HG02970 (cell line): ENCODE results near the gene SIX3.

ENCODE experiments used
- ATAC-seq: cut with Tn5 transposase; IDR thresholded peaks from one replicate; pipeline ENCODE4 v1.9.1; 2021; ENCODE audit warnings: mild to moderate bottlenecking, moderate library complexity, moderate number of reproducible peaks; ENCODE audit not compliant: unreplicated experiment, low FRiP score

Gene SIX3

DNA sequence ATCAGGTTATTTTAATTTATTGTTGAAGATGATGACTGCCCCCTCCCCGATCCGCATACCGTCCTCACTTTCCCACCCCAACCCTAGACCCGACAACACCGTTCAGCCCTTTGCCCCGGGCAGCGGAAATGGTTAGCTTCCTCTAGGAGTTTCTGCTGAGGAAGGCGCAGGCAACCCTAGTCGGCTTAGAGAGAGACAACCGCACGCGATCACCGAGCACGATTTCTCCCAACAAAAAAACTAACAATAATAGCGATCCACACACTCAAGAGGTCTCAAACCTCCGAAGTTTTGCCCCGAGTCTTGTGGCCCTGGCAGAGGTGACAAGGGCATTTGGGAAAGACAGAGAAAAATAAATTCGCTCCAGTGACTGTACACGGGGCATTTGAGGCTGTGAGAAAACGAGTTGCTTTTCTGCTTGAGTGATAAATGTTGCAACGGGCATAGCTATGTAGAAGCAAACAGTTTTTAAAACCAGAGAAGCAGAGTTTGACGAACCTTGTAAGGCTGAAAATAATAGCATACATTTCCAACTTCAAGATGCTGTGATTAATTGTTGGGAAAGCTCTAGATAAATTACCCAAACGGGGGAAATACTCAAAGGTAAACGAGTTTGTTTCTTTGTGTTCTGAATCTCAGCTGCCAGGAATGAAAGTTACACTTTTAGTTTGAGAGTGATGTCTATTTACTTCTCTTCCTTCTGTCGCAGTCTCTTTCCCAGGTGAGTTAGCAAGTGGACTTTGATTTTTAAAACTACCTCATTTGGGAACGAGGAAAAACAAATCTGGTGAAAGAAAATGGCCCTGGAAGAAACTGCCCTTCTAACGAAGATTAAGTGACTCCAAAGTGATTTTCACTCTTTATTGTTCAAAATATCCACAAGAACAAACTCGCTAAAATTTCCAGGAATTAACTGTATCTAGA is 11.0 kb upstream of the SIX3 start:
- no peak for ATAC-seq

DNA sequence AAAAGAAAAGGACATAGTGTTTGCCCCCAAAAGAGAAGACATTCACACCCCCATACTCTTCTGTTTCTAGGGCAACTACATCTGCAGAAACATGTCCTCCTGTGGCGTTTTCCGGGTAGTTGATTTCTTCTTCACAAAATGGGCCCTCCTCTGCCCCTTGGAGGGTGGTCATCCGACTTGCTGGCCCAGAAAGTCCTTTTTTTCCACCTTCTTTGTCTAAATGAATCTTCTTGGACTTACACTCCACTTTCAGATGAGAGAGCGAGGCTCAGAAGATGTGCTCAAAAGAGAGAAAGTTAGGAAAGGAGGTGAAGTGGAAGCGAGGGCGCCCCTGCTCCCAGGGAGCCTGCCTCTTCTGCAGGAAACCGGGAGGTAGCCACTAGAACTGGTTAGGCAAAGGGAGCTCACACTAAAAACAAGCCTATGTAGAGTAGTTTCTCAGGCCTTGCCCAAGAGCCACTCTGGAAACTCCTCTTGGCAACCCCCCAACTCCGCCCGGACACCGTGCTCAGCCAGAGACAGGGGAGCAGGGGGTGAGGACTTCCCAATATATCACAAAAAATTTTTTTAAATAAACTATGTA is 10.2 kb upstream of the SIX3 start:
- no peak for ATAC-seq

DNA sequence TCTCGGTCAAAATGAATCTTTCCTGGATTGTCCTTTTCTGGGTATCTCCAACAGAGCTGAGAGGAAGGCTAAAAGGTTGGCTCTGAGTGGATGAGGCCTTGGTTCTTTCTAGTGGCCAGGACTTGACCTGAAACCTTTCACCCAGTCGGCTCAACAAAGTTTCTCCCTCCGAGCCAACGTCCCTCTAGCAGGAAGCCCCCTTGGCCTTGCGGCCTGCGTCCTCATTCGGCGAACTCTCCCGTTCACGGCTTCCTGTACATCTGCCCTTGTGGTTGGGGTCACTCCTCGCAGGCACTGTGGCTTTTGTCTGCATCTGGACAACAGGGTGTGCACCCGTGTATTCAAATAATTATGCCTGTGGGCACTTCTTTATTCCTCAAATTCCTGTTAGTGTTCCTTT is 9.4 kb upstream of the SIX3 start:
- no peak for ATAC-seq

DNA sequence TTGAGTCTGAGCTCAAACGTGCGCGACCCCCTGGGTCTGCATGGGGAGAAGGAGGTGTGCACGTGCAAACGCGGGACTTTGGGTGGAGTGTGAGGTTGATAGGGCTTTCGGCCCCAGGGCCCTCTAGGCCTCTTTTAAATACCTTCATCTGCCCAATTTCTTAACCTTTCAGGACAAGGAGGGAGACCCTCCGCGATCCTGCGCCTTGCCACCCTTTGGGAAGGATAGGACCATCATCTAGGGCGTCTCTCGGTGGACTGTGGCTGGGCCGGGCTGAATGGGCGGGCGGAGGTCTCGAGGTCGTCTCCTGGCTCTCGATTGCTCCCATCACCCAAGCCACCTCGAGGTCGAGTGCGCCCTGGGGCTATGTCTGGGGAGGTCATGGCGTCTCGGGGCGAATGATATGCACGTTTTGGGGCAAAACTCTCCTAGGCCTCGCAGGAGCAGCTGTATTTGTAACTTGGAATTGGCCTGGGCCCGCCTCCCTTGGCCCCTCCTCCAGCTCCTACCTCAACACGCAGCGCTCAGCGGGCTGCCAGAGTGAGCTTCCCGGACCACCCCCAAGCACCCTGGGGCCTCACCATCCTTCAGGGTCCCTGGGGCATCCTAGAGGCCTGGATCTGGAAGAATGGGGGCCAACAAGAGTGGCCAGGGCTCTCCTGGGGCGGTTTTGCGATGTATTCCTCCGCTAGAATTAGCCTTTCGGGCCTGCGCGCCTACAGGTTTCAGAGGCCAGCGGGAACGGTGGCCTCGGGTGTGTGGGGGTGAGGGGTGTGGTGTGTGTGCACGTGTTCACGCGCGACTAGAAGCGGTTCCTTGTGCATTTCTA is 8.7 kb upstream of the SIX3 start:
- ATAC-seq: no peak

DNA sequence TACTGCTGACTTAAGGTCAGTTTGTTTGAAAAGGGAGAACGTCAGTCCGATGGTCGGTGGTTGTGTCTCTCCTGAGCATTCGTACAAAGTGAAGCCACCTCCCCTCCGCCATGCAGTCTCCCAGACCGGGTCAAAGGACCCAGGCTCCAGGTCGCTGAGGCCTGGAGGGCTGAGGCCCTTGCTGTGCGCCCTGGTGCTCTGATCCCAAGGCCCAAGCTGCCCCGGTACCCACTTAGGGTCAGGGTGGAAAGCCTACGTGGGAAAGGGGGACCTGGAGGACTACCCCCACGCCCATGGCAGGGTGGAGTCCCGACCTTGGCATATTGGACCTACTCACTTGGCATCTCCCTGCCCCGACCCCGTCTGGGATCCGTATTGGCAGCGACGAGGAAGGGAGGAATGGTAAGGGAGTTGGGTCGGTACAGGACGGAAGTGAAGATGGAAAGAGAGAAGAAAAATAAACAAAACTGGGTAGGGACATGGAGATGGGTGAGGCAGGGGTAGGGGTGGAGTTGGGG is 8.0 kb upstream of the SIX3 start:
- ATAC-seq: no peak

DNA sequence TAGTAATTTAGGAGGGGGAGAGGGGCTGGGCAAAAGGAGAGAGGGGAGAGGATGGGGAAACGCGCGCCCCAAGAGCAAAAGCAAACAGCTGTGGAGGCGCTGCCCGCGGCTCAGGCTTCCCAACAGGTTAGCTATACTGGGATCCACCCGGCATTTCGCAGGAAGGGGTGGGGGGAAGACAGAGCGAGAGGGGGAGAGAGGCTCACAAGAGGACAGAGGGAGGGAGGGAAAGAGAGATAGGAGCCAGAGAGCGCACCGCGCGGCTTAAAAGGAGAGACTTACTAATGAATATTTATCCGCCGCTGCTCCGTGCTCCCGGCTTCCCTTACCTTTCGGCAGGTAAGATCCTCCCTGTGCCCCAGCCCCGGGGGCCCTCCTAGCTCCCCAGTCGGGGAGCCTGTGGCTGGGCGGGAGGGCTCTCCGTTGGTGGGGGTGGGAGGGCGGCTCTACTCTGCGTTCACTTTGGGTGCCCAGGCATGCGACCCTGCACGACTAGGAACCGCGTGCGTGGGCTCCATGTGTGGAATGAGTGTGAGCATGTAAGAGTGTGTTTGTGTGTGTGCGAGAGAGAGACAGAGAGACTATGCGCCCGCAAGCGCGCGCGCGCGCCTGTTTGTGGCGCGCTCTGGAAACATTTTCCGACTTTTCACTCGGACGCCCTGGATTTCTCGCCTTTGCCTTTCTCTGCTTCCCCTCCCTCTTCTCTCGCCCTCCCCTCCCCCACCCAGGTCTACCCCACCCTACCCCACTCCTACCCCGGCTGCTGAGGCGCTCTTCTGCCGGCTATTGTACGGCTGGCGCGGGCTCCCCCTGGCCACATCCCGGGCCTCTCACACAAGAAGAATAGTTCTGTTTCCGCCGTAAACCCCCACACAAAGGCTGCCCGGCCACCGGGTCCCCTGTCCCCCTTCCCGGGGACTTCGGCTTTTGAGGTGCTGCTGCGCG is 7.2 kb upstream of the SIX3 start:
- ATAC-seq: no peak

DNA sequence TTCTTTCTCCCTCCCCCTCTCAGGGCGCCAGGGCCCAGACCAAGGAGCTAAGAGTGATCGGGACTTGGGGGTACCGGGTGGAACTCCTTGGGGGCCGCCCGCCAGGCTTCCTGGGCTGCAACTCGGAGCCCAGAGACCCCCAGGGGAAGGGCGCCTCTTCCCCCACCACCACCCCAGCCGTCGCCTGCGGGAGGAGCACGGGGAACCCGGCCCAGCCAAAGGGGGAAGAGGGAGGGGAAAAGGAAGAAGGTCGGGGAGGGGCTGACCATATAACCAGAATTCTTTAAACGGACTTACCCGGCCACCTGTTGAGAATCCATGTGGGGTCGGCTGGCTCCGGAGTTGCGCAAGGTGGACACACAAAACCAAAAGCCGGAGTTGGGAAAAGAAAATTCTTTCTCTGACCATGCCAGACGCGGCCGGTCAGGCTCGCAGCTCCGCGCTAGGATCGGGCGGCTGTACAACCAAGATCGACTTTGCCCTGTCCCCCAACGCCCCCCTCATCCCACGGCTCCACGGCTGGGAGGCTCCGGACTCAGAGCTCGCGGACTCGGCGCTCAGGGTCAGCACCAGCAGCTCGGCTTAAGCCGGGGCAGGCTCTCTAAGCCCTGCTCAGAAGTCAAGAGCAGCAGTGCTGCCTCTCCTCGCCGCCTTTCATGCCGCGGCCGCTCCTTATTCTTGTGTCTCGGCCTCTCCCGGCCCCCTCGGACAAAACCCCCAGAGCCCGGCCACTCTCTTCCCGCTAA is 6.3 kb upstream of the SIX3 start:
- ATAC-seq: no peak

DNA sequence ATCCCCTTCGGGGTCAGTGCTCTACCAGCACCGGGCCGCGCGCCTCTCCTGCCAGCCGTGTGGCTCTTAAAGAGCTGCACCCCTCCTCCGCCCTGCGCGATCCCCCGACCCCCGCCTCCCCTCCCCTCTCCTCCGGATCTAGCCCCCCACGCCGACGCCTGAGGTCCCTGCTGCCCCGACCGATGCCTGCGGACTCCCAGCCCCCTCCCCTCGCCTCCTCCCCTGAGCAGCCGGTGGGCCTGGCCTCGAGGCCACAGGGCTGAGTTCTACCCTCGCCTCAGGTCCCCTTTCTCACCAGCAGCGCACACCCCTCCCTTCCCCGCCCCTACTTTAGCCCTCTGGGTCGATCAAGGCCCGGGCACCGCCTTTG is 5.8 kb upstream of the SIX3 start:
- ATAC-seq: no peak

DNA sequence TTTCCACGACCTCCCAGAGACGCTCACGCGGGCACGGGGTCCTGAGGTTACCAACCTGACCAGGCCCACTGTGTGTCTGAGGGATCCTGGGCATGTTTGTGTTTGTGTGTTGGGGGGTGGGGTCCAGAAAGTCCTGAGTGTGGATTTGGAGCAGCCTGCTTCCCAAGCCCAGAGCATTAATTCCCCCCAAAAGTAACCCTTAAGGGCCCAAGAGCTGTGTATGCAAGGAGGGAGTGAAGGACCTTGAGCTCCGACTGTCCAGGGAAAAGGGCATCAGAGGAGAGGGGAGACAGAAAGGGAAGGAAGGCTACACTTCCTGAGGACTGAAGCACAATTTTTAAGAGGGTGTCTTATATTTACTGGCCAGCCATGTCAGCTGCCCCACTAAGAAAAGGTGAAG is 5.2 kb upstream of the SIX3 start:
- ATAC-seq: no peak

DNA sequence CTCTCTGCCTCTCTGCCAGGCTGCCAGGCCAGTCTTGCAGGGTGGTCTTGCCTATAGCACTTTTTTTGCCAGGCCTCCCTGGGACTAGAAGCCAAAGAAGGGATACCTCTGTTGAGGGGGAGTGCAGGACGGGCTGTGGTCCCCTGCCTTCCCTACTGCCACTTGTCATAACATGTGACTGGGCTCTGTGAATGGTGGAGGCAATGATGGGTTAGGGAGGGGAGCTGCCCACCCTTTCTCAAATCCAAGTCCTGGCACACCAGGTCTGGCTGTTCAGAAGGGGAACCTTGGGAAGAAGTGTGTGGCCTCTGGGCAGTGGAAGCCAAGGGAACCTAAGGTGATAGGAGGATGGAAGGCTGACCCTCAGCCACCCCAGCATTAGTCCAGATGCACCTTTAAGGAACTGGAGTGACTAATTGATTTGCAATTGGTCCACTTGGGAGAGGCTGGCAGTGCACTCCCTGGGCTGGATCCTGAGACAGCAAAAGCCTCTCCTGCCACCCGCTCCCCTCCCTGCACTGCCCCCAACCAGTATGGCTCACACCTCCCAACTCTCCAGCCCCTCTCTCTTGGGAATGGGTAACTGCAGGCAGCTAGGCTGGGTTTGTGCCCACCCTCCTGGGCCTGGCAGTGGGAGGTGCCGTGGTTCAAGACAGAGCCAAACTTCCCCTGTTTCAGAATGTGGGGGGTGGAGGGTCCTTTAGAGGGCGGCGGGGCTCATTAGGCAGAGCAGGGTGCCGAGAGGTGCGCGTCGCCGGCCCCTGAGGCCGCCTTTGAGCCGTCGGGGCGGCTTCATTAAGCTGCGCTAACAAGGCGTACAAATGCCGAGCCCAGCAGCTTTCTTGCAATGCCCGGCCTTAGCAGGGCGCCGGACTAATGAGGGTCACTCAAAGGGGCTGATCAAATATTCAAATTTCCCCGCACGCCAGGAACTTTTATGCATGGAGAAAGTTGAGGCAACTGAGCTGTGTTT is 4.5 kb upstream of the SIX3 start:
- no peak for ATAC-seq

DNA sequence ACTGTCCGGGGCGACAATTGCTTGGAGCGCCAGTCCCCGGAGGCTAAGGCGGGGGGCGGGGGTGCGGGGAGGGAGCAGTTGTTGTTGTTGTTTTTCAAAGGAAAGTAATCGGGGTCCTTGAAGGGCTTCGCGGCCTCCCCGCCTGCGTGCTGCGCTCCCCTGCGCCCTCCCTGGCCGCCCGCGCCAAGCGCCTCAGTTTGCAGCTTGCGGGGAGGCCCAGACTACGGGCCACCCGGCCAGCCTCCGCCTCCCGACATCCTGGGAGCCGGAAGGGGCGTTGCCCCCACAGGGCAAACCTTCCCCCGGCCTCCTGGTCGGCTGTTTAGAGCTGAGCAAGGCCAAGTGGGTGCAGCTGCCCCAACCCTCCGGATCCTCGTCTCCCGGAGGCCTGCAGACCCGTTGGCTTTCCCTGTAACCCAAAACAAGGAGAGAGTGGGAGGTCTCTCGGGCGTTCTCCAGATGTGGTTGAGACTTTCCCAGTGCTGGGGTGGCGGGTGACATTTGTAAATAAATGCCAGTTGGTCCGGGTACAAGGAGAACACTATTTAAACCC is 3.7 kb upstream of the SIX3 start:
- ATAC-seq: no peak

DNA sequence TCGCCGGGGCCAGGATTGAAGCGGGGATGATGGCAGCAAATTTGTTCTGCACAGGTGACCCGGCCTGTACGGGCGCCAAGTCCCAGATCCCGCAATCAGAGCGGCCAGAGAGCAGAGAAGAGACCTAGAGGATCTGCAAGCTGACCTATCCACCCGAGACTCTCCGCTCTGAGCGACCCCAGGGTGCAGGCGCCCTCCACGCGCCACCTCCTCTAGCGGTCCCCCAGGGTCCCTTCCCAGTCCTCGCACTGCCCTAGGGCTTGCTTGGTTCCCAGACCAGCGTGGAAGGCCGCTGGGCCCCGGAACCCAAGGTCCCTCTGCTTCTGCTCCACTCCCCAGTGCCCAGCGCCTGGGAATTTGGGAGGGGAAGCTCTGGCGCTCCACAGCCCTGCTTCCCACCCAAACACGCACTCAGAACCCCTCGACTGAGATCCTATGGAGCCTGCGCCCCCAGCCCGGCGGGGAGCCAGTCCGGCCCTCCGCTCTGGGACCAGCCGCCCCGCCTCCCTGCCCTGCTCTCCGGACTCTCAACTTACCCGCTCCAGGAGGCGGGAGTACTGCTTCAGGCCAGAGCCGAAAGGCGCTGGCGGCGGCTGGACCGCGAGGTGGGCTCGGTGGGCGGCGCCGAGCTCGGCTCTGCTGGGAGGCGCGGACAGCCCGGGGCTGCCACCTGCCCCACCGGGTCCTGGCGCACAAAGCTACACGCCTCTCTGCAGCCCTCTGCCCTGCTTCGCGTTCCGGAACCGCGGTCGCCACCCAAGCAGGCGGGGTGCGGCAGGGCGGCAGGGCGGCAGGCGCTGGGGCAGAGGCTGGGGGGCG is 3.0 kb upstream of the SIX3 start:
- ATAC-seq: no peak

DNA sequence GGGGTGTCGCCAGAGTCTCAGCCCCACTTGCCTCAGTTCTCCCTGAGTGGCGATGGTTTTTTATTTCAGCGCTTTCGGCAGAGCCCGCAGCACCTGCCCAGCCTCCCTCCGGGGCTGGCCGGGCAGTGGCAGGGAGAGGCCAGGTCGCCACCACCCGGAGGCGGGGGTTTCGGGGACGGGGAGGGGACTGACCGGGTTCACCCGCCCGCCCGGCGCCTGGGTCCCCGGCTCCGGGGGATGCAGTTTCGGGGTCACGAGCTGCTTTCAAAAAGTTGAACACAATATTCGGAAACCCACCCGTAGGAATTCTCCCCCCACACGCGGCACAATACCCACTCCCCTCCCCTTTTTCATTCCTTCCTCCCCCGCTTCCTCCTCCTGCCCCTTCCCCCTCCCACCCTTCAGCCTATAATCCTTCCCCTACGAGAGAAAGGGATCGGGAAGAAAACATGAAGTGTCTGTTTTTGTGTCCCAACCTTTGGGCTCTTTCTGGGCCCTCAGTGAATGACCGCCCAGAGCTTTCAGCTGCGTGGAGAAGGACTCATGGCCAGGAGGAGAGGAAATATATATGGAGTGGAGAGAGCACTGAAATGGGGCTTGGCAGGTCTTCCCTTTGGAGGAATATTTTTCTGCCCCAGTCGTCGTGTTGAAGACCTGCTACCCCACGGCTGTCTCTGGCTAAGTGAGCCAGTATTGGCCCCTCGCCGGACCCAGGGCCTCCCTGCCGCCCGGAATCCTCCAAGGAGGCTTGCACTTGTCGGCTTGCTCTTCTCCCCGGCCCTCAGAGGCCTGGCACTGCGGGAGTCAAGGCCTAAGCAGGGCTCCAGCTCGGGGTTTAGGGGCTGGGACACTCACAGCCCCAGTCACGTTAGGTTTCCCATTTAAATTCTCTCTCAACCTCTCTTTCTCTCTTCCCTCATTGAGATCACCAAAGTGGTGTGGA is 2.1 kb upstream of the SIX3 start:
- no peak for ATAC-seq

DNA sequence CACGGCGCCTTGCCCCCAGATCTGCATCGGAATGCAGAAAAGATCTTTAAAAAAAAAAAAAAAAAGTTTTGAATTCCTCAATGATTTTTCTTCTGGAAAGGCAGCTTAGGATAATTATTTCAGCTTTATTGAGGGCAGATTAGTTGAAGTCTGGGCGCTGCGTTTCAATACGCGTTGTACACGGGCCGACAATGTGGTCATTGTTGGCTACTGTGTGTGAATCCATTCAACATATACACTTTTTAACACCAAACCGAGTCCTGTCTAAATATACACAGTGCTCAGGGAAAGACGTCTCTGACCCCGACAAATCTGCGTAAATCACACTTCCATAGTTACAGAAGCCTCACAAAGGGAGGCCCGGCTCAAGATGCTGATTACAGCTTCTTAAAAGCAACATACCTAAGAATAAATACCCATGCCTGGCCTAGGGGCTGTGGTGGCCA is 1.4 kb upstream of the SIX3 start:
- ATAC-seq: no peak

DNA sequence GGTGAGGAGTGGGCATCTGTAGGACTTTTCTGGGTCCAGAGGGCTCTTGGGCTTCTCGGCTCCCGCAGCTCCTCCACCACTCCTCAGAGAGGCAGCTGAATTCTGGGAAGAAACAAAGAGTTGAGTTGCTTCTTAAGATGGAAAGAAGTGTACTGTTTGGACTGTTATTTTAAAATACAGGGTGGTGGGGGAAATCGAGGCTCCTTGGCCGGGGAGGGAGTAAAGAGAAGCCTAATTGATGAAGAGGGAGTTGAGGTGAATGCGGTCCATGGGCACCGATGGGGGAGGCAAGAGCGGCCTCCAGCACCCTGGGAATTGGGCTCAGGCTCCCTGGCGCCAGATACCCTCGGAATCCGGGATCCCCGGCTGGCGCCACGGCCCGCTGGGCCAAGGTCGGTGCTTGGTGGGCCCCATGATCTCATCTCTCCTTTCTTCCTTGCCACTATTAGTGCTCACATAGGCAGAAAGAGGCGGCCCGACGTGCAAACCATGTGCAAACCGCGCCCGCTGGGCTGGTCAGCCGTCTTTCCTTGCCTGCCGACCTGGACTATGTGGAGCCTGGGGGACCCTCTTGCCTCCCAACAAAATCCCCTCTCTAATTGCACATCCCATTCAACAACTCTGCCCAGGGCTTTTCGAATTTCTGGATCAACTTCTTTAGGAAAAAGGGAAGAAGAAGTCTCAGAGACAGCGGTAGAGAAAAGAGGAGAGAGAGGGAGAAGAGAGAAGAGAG is 604 bp upstream of the SIX3 start:
- ATAC-seq: no peak
